GM12892 (cell line): Measurements from ENCODE around the gene BABAM2.

Experiments
- POLR2A ChIP-seq: IDR thresholded peaks from 2 replicates; pipeline ENCODE4 v1.6.1; 2011; ENCODE audit warnings: low read depth, low read length, control low read depth
- TAF1 ChIP-seq: IDR thresholded peaks from 2 replicates; pipeline ENCODE4 v1.6.1; 2011; ENCODE audit warnings: low read depth, mild to moderate bottlenecking, control low read depth, low read length, borderline replicate concordance

DNA sequence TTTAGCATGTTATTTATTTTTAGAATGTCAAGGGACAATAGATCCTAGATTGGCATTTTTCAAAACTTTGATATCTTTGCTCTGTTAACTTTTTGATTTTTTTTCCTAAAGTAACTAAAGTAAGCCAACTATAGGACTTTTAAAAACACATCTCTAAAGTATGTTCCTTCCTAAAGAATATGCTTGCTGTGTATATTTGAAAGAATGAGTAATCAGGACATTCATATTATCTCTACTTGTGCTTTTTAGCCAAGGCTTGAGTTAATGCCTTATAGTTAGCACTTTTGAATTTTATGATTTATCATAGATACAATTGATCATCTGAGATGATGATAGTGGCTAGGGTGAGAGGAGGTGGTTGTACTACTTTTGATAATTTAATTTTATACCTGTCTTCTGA lies 93.6 kb downstream of the BABAM2 start:
- TF ChIP-seq TAF1 (no peak), POLR2A (no peak)
